ENCODE measurements around the gene CHST6.
"Not testable (repeated sequence)": the region's sequence is repeated elsewhere in the genome, so short reads cannot be mapped to it uniquely, and the experiment has no call there.

CHST6 gene

GRCh38 chr16:75472908-75473877 is 22.0 kb downstream of the CHST6 start:
- no peak for DNase-seq

GRCh38 chr16:75471723-75472633 is 23.3 kb downstream of the CHST6 start:
- peak; percentile 40 for DNase-seq

GRCh38 chr16:75466760-75467159 is 28.5 kb downstream of the CHST6 start:
- DNase-seq, result no peak

GRCh38 chr16:75464122-75464918 is 30.9 kb downstream of the CHST6 start, which contains the start of gene TMEM170A:
Gene TMEM170A, minus strand, starts transcription at chr16:75464689. Its CDS starts 89 bp downstream, at chr16:75464600.
- peak; percentile 86 for DNase-seq

- DNase-seq, result not testable (repeated sequence)
These were observed 31.7 kb downstream of the CHST6 start for GRCh38 chr16:75463389-75464121.

GRCh38 chr16:75462806-75463205 is 32.4 kb downstream of the CHST6 start:
- DNase-seq, result no peak

GRCh38 chr16:75461575-75461974 is 33.7 kb downstream of the CHST6 start:
- DNase-seq, result no peak

GRCh38 chr16:75460446-75460845 is 34.8 kb downstream of the CHST6 start:
- no peak for DNase-seq

GRCh38 chr16:75459691-75460090 is 35.5 kb downstream of the CHST6 start:
- no peak for DNase-seq

- no peak for DNase-seq
These were observed 36.8 kb downstream of the CHST6 start for GRCh38 chr16:75458439-75458838.

GRCh38 chr16:75458029-75458428 is 37.2 kb downstream of the CHST6 start:
- DNase-seq, result no peak

- no peak for DNase-seq
These were observed 37.7 kb downstream of the CHST6 start for GRCh38 chr16:75457485-75458021.

- no peak for DNase-seq
These were observed 38.3 kb downstream of the CHST6 start for GRCh38 chr16:75456971-75457370.

- not testable (repeated sequence) for DNase-seq
These were observed 38.8 kb downstream of the CHST6 start for GRCh38 chr16:75456486-75456885.

GRCh38 chr16:75455677-75456076 is 39.6 kb downstream of the CHST6 start:
- no peak for DNase-seq

- no peak for DNase-seq
These were observed 42.6 kb downstream of the CHST6 start for GRCh38 chr16:75452464-75453190.

GRCh38 chr16:75446416-75446815 is 48.8 kb downstream of the CHST6 start:
- DNase-seq, result no peak

GRCh38 chr16:75445298-75445697 is 49.9 kb downstream of the CHST6 start:
- no peak for DNase-seq

- no peak for DNase-seq
These were observed 51.9 kb downstream of the CHST6 start for GRCh38 chr16:75443298-75443697.

GRCh38 chr16:75433732-75434413 is 61.4 kb downstream of the CHST6 start:
- DNase-seq, result peak; percentile 86

Data from NCI-H526 treated with DMSO at 0.1 percent for 48 hours (cell line).